Upper lobe of left lung (tissue), 6 donors: ENCODE data around the gene MARCHF3. TPM values are rescaled to one million over a fixed set of nuclear protein-coding genes. Genes with fewer than 3 reads are reported as not detected.
"Not testable (repeated sequence)": the region's sequence is repeated elsewhere in the genome, so short reads cannot be mapped to it uniquely, and the experiment has no call there.

Source experiments
- ATAC-seq, 2 donors: fragments of 200-7000 bp; cut with Tn5 transposase; one replicate each; pipeline ENCODE4 v1.9.1; 2022; ENCODE audit warnings: mild to moderate bottlenecking in 2 of 2, moderate library complexity in 2 of 2; ENCODE audit not compliant: low FRiP score in 2 of 2
- DNase-seq, 2 donors: peaks; one replicate each; pipeline ENCODE4 v3.0.0-alpha.2; 2019 to 2020
- H3K27ac ChIP-seq, 4 donors: fragments of 200-600 bp; sonication (generic); one replicate each; pipeline ENCODE4 v1.5.1; 2016 to 2019
- H3K27me3 ChIP-seq, 4 donors: fragments of 200-600 bp; sonication (generic); one replicate each; pipeline ENCODE4 v1.5.1; 2017 to 2019
- H3K36me3 ChIP-seq, 4 donors: fragments of 200-600 bp; sonication (generic); one replicate each; pipeline ENCODE4 v1.5.1; 2016 to 2019
- H3K4me1 ChIP-seq, 4 donors: fragments of 200-600 bp; sonication (generic); one replicate each; pipeline ENCODE4 v1.5.1; 2018 to 2019
- H3K4me3 ChIP-seq, 4 donors: fragments of 200-600 bp; sonication (generic); one replicate each; pipeline ENCODE4 v1.5.1; 2017 to 2019; ENCODE audit warnings: mild to moderate bottlenecking in 2 of 4, moderate library complexity in 1 of 4
- H3K9me3 ChIP-seq, 4 donors: fragments of 200-600 bp; sonication (generic); one replicate each; pipeline ENCODE4 v1.5.1; 2018 to 2019
- CTCF ChIP-seq, 6 experiments: fragments of 450-650 bp in 4 of 6; fragments of 200-600 bp in 2 of 6; sonication (generic) in 2 of 6; IDR thresholded peaks; one replicate each; pipeline ENCODE4 v1.5.1; 2016 to 2019; ENCODE audit warnings: antibody characterized with exemption in 6 of 6
- EP300 ChIP-seq, 4 donors: sonication (generic); formaldehyde crosslinking; IDR thresholded peaks; one replicate each; pipeline ENCODE4 v1.5.1; 2017; ENCODE audit warnings: antibody characterized with exemption in 4 of 4, control low read depth in 2 of 4
- POLR2A ChIP-seq, 4 donors: fragments of 450-650 bp; IDR thresholded peaks; one replicate each; pipeline ENCODE4 v1.5.1; 2016 to 2017; ENCODE audit warnings: antibody characterized with exemption in 4 of 4, mild to moderate bottlenecking in 2 of 4
- POLR2AphosphoS5 ChIP-seq, 2 donors: sonication (generic); formaldehyde crosslinking; IDR thresholded peaks; one replicate each; pipeline ENCODE4 v1.5.1; 2017; ENCODE audit warnings: antibody characterized with exemption in 2 of 2
- WGBS, 2 donors: methylation state at CpG; one replicate each; pipeline ENCODE4 v1.1.5; 2017 to 2018; 5-methylcytosine and 5-hydroxymethylcytosine counted together
- total RNA-seq, 6 donors: library from RNA; depleted of rRNA in 4 of 6; stranded (reverse); fragments of >200 nt in 4 of 6; gene quantifications; one replicate each; pipeline versions ENCODE4 v1.1.0 to v1.2.1, GENCODE V29; 2016 to 2021
- donor health status: DM: no; HTN: no; CAD: no; lungs with moderate emphysema.
- donor health status: DM: no; HTN: yes; CAD: no; lungs with severe emphysema.

Gene MARCHF3
- total RNA-seq, 6 donors from 2014 or later: 2.1 to 16.2 (median 6.7) TPM

GRCh38 chr5:126912616-126913200, 117.7 kb downstream of the MARCHF3 start:
- Histone ChIP-seq H3K27me3 (no peaks in the 10 kb centered on the region), H3K9me3 (no peaks in the 10 kb centered on the region), H3K27ac (no peak overlapping the region), H3K36me3 (no peaks in the 10 kb centered on the region), H3K4me3 (no peak overlapping the region), H3K4me1 (peaks cover 0 to 4% (median under 1%) of the 10 kb centered on the region in 4 donors)
- 73 to 78% methylated on average over 6 of the region's 6 CpGs for WGBS, 2 donors
- no peak for TF ChIP-seq POLR2AphosphoS5 (IDR thresholded peaks at IDR 0.05)
- no peak for TF ChIP-seq POLR2A (IDR thresholded peaks at IDR 0.05)
- TF ChIP-seq EP300 (IDR thresholded peaks at IDR 0.05): no peak
- TF ChIP-seq CTCF (IDR thresholded peaks at IDR 0.05): no peak
- ATAC-seq (no peak), DNase-seq (no peak)

GRCh38 chr5:126911986-126912385, 118.4 kb downstream of the MARCHF3 start:
- 65 to 67% methylated on average over 3 of the region's 3 CpGs for WGBS, 2 donors

GRCh38 chr5:126909856-126910255, 120.5 kb downstream of the MARCHF3 start:
- no peak for ATAC-seq
- Histone ChIP-seq H3K36me3 (no peaks in the 10 kb centered on the region), H3K27me3 (no peaks in the 10 kb centered on the region), H3K27ac (no peak overlapping the region), H3K4me1 (no peaks in the 10 kb centered on the region), H3K9me3 (no peaks in the 10 kb centered on the region), H3K4me3 (no peak overlapping the region)
- 87 to 93% methylated on average over 2 of the region's 2 CpGs for WGBS, 2 donors
- no peak for DNase-seq
- TF ChIP-seq POLR2AphosphoS5 (IDR thresholded peaks at IDR 0.05): no peak
- no peak for TF ChIP-seq POLR2A (IDR thresholded peaks at IDR 0.05)
- no peak for TF ChIP-seq CTCF (IDR thresholded peaks at IDR 0.05)
- no peak for TF ChIP-seq EP300 (IDR thresholded peaks at IDR 0.05)

More at GRCh38 chr5:126911986-126912385, 118.4 kb downstream of the MARCHF3 start:
- ATAC-seq (no peak), DNase-seq (no peak)
- Histone ChIP-seq H3K4me1 (no peaks in the 10 kb centered on the region), H3K27me3 (no peaks in the 10 kb centered on the region), H3K36me3 (no peaks in the 10 kb centered on the region), H3K4me3 (no peak overlapping the region), H3K27ac (no peak overlapping the region), H3K9me3 (no peaks in the 10 kb centered on the region)
- TF ChIP-seq POLR2AphosphoS5 (IDR thresholded peaks at IDR 0.05): no peak
- no peak for TF ChIP-seq CTCF (IDR thresholded peaks at IDR 0.05)
- TF ChIP-seq POLR2A (IDR thresholded peaks at IDR 0.05): no peak
- TF ChIP-seq EP300 (IDR thresholded peaks at IDR 0.05): no peak

- not testable (repeated sequence) for H3K36me3 ChIP-seq, H3K27me3 ChIP-seq, H3K4me3 ChIP-seq, H3K27ac ChIP-seq, H3K4me1 ChIP-seq, ATAC-seq, DNase-seq, H3K9me3 ChIP-seq
- WGBS, 2 donors: 86% methylated on average over 1 of the region's 1 CpG
These were observed 126.0 kb downstream of the MARCHF3 start for GRCh38 chr5:126904407-126904806.

GRCh38 chr5:126900796-126901195, 129.6 kb downstream of the MARCHF3 start:
- no peaks in the 10 kb centered on the region for H3K27me3 ChIP-seq
- H3K4me1 ChIP-seq: no peaks in the 10 kb centered on the region
- TF ChIP-seq POLR2A (IDR thresholded peaks at IDR 0.05) (no peak), EP300 (IDR thresholded peaks at IDR 0.05) (no peak), CTCF (IDR thresholded peaks at IDR 0.05) (no peak), POLR2AphosphoS5 (IDR thresholded peaks at IDR 0.05) (no peak)
- H3K4me3 ChIP-seq: no peak overlapping the region
- no peak for DNase-seq
- ATAC-seq: no peak
- WGBS, 2 donors: 94 to 96% methylated on average over 6 of the region's 6 CpGs
- H3K27ac ChIP-seq: no peak overlapping the region
- no peaks in the 10 kb centered on the region for H3K9me3 ChIP-seq
- H3K36me3 ChIP-seq: no peaks in the 10 kb centered on the region
